Jurkat, Clone E6-1 (cell line): ENCODE measurements around the gene OR10H1. TPM values are rescaled to one million over a fixed set of nuclear protein-coding genes. Genes with fewer than 3 reads are reported as not detected.
"Not testable (repeated sequence)": the region's sequence is repeated elsewhere in the genome, so short reads cannot be mapped to it uniquely, and the experiment has no call there.

Experiments used
- DNase-seq: peaks from one replicate; pipeline ENCODE4 v3.0.0-alpha.2; 2011; ENCODE audit warnings: low read depth, low spot score
- H3K4me3 ChIP-seq: 2 replicates; pipeline ENCODE4 v1.5.1; 2011; ENCODE audit warnings: mild to moderate bottlenecking, low read length, control low read depth, moderate library complexity
- polyA plus RNA-seq: library from polyadenylated mRNA; unstranded; fragments of >200 nt; gene quantifications from one replicate; pipeline ENCODE4 v1.2.1, GENCODE V29; 2012; ENCODE audit warnings: missing spikeins; ENCODE audit not compliant: insufficient read length, insufficient read depth

OR10H1 gene, protein sequence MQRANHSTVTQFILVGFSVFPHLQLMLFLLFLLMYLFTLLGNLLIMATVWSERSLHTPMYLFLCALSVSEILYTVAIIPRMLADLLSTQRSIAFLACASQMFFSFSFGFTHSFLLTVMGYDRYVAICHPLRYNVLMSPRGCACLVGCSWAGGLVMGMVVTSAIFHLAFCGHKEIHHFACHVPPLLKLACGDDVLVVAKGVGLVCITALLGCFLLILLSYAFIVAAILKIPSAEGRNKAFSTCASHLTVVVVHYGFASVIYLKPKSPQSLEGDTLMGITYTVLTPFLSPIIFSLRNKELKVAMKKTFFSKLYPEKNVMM
- polyA plus RNA-seq, result not detected

DNA sequence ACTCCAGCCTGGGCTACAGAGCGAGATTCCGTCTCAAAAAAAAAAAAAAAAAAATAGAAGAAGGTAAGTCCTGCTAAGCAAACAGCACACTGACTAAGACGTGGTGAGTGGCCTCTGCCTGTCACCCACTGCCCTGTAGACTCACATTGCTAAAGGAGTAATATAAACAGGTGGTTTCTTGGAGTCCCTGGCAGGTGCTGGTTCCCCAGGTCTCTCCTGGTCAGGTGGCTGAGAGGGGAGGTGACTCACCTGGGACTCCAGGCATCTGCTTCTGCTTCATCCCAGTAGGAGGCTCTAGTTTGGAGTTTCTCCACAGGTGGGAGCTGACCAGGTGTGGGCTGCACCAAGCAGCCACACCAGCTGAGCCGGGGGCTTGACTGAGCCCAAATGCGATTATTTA lies at the start of gene OR10H1:
OR10H1 (minus strand) TSS at position 359 of the 400 bp plus-strand sequence. CDS start 7,627 bp downstream, outside the sequence.
- H3K4me3 ChIP-seq, result no peak within 1 kb of the TSS
- no peak for DNase-seq

DNA sequence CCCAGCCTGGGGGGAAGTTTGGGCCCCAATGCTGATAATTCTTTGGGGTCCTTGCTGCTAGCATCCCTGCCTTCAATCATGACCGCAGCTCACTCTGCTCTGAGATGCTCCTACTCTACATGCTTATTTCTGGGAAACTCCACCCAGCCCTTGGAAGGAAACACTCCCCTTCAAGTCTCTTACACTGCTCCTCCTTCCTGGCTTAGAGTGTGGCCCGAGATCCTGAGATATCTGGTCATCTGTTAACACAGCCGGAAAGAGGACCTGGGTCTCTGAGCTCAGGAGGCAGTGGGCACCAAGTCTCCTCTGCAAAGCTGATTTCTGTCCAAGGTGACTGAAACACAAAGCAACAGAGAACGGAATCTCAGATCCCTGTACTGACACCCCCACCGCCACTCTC lies 49.4 kb upstream of the OR10H1 start:
- no peak overlapping the region for H3K4me3 ChIP-seq
- no peak for DNase-seq

DNA sequence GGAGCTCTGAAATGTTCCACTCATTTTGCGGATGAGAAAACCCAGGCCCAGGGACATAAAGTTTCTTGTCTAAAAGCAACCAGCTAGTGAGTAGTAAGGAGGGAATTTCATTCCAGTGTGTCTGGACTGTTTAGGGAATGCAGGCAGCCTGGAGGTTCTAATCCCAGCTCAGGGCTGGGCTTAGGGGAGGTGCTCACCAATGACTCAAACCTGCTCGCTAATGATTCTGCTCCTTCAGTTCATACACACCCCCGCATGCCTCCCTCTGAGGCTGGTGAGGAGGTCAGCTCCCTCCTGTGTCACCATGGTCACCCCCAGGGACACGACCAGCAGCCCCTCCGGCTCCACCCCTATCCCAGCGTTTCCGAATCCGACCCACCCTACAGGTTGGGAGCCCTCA lies 47.8 kb upstream of the OR10H1 start:
- H3K4me3 ChIP-seq, result no peak overlapping the region

DNA sequence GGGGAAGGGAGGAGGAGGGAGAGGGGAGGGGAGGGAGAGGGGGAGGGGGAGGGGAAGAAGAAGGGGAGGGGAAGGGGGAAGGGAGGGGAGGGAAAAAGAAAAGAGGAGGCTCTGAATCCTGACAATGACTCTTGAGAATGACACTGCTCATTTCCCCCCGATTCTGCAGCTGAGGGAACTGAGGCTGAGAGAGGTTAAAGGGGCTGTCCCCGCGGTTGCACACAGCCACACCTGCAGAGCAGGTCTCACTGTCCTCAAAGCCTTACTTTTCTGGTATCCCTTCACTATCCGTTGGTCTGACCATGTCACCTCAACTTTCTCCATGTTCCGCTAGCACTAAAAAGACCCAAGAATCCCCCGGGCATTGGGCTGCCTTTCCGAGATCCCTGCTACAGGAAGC lies 47.0 kb upstream of the OR10H1 start:
- no peak overlapping the region for H3K4me3 ChIP-seq
- no peak for DNase-seq

More for the DNA sequence above, 47.8 kb upstream of the OR10H1 start:
- DNase-seq, result no peak

DNA sequence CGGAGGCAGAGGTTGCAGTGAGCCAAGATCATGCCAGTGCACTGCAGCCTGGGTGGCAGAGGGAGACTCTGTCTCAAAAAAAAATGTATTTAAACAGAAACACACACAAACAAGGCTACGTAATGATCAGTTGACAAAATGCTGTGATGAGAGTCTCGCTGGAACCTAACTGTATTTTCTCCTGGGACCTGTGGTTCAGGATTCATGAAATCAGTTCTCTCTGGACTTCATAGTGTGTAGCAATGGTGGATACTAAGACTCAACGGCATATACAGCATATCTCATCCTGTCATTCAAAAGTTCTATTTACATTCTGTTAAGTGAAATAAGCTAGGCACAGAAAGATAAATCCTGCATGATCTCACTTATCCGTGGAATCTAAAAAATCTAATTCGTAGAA lies 45.1 kb upstream of the OR10H1 start:
- no peak overlapping the region for H3K4me3 ChIP-seq
- DNase-seq, result no peak

DNA sequence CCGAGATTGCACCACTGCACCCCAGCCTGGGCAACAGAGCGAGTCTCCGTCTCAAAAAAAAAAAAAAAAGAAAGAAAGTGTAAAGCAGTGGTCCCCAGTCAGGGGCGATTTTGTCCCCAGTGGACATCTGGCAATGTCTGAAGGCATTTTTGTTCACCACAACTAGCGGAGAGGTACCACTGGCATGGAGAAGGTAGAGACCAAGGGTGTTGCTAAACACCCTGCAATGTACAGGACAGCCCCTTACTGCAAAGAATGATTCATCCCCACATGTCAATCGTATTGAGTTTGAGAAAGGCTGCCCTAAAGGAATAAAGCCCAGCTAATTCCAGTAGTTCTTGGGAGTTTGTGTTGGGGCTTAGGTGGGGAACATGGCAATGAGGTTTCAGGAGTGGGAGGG lies 43.7 kb upstream of the OR10H1 start:
- DNase-seq, result no peak
- H3K4me3 ChIP-seq, result no peak overlapping the region

DNA sequence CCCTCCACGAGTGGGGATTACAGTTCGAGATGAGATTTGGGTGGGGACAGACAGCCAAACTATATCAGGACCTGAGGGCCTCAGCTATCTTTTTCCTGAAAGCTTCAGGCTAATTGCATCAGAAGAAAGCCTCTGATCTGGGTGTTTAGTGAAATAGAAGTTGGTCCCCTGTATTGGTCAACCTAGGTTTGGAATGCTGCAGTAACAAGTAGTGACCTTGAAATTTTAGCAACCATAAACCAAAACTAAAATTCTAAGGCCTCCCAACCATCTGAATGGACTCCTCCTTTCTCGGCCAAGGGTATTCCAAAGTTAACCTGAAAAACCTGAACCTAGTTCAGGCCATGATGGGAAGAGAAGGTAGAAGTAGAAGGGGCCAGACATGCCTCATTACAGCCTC lies 34.9 kb upstream of the OR10H1 start:
- no peak for DNase-seq
- H3K4me3 ChIP-seq, result no peak overlapping the region

DNA sequence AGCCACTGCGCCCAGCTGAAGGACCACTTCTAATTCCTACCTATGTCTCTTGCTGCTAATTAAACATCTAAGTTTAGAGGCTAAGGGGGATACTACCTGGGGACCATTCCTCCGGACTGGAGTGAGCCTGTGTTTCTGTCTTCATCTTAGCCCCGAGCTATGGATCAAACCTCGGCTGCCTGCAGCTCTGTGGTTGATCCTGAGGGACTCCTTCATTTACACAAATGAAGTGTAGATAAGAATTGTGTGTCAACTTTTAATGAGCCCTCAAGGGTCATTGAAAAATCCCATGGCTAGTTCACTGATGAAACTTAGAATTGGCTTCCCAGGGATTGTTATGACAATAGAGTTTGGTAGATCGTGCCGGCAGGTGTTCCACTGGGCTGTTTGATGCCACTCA lies 31.5 kb upstream of the OR10H1 start:
- no peak overlapping the region for H3K4me3 ChIP-seq

DNA sequence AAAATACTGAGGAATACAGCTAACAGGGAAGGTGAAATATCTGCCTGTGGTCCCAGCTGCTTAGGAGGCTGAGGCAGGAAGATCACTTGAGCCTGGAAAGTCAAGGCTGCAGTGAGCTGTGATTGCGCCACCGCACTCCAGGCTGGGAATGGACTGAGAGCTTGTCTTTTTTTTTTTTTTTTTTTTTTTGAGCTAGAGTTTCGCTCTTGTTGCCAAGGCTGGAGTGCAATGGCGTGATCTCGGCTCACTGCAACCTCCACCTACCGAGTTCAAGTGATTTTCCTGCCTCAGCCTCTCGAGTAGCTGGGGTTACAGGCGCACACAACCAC lies 28.4 kb upstream of the OR10H1 start:
- peak overlapping the region; percentile 16 for H3K4me3 ChIP-seq
- peak; percentile 41 for DNase-seq

More for the DNA sequence above, 31.5 kb upstream of the OR10H1 start:
- no peak for DNase-seq

DNA sequence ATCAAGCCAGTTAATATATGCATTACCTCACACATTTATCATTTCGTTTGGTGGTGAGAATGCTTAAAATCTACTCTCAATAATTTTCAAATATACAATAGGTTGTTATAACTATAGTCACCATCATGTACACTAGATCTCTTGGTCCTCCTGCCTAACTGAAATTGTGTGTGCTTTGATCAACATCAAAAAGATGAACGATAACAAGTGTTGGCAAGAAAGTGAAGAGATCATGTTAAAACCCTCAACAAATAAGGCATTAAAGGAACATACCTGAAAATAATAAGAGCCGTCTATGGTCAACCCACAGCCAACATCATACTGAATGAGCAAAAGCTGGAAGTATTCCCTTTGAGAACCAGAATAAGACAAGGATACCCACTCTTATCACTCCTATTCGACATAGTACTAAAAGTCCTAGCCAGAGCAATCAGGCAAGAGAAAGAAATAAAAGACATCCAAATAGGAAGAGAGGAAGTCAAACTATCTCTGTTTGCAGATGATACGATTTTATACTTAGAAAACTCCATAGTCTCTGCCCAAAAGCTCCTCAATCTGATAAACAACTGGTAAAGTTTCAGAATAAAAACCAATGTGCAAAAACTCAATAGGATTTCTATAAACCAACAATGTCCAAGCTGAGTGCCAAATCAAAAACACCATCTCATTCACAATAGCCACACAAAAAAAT lies 27.9 kb upstream of the OR10H1 start:
- DNase-seq, result peak; percentile 91
- peak overlapping the region; percentile 16 for H3K4me3 ChIP-seq

DNA sequence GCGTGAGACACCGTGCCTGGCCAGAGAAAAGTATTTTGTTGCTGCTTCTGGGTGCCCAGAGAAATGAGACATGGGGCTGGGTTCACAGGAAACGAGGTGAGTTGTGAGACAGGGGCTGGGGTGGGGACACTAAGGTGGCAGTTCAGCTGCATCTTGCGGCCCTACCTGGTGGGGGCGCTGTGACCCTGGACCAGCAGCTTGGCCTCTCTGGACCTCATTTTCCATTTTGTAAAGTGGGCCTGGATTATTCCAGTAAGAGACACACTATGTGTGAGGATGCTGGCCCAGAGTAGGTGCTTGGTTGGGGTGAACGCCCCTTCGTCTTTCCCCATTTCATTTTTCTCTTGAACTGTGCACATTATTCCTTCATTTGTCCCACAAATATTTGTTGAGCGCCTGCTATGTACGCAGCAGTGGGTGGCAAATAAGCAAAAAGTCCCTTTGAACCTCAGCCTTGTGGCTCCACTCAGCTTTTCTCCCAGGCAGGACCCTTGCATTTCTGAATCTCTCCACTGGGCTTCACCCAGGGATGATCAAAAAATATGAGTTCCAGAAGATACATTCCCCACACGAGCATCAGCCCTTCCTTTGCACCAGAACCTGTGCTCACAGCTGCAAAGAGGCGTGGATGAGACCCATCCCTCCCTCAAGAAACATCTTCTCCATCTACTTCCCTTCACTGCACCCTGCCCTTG lies 26.6 kb upstream of the OR10H1 start:
- peak; percentile 69 for DNase-seq

DNA sequence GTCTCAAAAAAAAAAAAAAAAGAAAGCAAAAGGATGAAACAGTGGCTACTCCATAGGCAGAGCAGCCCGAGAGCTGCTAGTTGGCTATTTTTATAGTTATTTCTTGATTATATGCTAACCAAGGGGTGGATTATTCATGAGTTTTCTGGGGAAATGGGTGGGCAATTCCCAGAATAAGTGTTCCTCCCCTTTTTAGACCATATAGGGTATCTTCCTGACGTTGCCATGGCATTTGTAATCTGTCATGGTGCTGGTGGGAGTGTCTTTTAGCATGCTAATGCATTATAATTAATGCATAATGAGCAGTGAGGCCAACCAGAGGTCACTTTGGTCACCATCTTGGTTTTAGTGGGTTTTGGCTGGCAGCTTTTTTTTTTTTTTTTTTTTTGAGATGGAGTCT lies 25.4 kb upstream of the OR10H1 start:
- H3K4me3 ChIP-seq, result no peak overlapping the region
- no peak for DNase-seq

More for the DNA sequence above, 26.6 kb upstream of the OR10H1 start:
- H3K4me3 ChIP-seq, result no peak overlapping the region

DNA sequence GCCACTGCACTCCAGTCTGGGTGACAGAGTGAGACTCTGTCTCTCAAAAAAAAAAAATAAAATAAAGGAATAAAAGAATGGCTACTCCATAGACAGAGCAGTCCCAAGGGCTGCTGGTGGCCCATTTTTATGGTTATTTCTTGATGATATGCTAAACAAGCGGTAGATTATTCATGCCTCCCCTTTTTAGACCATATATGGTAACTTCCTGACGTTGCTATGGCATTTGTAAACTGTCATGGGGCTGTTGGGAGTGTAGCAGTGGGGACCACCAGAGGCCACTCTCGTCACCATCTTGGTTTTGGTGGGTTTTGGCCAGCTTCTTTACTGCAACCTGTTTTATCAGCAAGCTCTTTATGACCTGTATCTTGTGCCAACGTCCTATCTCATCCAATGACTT lies 24.4 kb upstream of the OR10H1 start:
- DNase-seq, H3K4me3 ChIP-seq: not testable (repeated sequence)

DNA sequence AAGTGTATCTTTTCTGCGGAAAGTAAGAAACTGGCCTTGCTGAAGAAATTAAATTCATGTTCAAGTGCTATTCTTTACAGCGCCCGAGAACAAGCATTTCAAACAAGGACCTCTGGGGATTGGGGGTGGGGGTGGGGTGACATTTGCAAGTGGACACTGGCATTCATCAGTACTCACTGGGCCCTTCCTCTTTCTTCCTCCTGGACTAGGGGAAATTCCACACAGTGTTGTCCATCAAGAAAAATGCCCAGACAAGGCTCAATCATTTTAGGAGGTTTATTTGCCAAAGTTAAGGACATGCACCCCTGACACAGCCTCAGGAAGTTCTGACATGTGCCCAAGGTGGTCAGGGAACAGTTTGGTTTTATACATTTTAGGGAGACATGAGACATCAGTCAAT lies 22.9 kb upstream of the OR10H1 start:
- 0 out of 2 replicates have a peak overlapping the region, but pooled peaks have one; percentile 83 for H3K4me3 ChIP-seq
- no peak for DNase-seq

DNA sequence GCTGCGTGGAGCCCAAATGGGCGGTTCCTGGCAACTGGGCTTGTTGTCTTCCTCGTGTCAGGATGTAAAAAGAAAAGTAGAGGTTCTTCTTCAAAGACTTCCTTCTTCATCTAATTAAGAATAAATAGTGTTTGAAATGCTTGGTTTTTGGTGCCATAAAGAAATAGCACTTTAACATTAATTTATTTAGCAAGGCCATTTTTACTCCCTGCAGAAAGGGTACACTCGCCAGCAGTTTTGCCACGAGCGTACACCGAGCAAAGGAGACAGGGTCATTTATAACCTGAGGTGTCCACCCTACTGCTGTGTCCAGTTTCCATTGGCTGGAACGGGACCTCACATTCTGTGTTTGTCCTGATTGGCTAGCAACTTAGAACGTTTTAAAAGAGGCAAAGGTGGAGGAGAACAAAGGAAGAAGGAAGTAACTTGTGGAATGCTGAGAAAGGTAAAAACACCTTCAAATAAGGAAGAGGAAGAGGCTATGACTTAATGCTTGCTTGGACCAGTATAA lies 21.8 kb upstream of the OR10H1 start:
- no peak for DNase-seq
- H3K4me3 ChIP-seq, result peak overlapping the region; percentile 83

DNA sequence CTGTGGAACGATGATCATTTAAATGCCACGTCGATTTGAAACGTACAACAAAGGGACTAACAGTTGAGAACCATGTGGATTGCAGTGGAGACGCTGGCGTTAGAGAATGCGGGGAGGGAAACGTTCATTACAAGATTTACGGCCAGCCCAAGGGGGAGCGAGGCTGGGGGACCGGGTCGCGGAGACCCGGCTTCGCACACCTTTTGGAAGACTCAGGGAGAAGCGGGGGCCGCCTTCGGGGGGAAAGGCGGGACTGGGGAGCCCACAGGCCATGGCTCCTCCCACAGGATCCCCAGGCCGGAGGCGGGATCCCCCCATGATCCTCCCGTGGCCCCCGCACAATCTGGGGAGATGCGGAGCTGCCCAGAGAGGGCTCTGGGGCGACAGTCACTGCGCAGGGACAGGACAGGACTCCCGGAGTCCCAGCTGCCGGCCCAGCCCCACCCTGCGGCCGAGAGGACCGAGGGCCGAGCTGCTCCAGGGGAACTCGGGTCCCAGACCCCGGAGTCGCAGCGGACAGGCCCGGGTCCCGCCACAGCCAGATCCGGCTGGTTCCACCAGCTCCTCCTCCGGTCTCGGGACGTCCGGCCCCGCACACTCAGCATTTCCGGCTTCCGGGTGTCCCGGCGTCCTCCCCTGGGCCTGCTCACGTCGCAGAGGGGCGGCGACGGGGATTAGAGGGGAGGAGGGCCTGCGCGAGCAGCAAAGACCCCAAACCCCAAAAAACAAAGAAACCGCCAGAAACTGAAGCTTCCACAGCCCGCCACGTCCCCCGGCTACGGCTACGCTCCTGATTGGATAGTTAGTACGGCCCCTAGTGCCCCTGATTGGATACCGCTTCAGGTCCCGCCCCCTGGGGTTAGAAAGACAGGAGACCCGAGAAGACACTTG lies 21.1 kb upstream of the OR10H1 start:
- DNase-seq, result peak; percentile 99
- peak overlapping the region; percentile 83 for H3K4me3 ChIP-seq

DNA sequence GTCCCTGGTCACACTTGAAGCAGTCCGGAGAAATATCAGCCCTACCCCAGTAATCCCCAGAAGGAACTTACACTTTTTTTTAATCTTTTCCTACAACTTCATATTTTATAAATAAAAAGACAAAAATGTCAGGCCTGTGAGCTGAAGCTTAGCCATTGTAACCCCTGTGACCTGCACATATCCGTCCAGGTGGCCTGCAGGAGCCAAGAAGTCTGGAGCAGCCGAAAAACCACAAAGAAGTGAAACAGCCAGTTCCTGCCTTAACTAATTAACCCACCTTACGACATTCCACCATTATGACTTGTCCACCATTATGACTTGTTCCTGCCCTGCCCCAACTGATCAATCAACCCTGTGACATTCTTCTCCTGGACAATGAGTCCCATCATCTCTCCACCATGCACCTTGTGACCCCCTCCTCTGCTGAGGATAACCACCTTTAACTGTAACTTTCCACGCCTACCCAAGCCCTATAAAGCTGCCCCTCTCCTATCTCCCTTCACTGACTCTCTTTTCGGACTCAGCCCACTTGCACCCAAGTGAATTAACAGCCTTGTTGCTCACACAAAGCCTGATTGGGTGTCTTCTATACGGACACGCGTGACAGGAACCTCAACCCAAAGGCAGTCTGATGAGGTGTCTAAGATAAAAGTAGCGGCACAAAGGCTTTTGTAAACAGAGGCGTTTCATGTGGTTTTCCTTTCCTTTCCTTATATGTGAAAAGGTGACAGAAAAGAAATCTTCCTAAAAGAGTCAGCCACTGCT lies 20.3 kb upstream of the OR10H1 start:
- DNase-seq, result peak; percentile 92
- H3K4me3 ChIP-seq, result peak overlapping the region; percentile 83

DNA sequence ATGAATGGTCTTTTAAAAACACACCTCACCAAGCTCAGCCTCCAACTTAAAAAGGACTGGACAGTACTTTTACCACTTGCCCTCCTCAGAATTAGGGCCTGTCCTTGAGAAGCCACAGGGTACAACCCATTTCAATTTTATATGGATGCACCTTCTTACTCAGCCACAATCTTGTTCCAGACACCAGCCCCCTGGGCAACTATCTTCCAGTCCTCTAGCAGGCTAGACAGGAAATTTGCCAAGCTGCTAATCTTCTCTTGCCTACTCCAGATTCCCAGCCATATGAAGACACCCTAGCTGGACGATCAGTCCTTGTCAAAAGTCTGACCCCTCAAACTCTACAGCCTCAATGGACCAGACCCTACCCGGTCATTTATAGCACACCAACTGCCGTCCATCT lies 18.8 kb upstream of the OR10H1 start:
- not testable (repeated sequence) for DNase-seq, H3K4me3 ChIP-seq
